CD4-positive, alpha-beta T cell treated with Interleukin-17A for 4 hours (primary cell): ENCODE data around the gene SLC9A2.

Source experiments
- DNase-seq: peaks from one replicate; pipeline ENCODE4 v3.0.0-alpha.2; 2020; ENCODE audit warnings: mixed read lengths

Gene SLC9A2

DNA sequence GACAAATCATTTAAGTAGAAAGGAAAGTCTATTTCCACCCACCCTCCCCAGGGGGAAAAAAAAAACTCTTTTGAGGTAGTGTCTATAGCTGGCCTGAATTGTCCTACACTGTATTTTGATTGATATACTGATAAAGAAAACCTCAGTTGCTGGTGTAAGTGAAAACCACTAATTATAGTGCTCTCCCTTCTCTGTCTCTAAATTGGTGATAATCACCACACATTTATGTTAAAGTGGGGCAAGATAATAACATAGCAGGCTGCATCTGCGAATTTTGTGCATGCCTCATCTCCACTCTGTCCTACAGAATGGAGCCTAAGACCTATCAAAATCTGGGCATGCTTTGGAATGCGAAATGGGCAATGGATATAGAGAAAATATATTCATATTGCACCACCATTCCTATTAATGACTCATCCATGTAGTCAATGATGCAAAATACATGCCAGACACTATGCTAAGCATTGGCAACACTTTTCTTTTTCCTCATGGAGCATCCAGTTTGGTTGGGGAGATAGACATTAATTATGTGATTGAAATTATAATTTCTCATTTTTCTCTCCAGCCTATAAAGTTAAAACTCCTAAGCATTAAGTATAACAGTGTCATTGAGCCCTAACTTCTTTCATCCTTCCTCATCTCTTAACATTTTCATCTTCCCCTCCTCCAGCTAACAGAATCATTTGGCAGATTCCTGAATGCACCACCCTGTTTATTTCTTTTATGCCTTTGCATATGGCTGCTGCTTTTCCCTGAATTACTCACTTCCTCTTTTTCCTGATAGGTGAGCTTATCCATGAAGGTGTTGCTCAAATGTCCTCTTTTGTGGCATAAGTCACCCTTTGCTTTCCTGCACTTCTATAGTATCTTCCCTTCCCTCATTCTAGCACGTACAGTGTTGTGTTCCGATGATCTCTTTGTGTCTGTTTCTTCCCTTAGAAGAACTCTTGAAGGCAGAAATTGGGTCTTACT is 58.2 kb downstream of the SLC9A2 start:
- no peak for DNase-seq

DNA sequence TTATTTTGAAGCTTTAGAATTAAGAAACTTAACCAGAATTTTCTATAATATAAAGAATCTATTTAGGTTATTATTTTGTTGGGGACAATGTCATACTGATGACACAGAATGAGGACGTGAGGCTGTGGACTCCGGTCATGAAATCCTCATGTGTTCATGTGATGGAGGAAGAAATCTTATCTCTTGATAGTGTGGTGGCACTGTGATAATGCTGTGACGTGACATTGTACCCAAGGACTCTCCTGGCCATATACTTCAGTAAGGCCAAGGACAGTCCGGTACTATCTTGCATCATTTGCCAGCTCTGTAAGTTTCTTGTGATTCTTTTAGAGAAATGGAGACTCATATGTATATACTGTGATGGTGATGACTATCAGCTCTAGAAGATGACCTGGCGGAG is 59.1 kb downstream of the SLC9A2 start:
- no peak for DNase-seq

DNA sequence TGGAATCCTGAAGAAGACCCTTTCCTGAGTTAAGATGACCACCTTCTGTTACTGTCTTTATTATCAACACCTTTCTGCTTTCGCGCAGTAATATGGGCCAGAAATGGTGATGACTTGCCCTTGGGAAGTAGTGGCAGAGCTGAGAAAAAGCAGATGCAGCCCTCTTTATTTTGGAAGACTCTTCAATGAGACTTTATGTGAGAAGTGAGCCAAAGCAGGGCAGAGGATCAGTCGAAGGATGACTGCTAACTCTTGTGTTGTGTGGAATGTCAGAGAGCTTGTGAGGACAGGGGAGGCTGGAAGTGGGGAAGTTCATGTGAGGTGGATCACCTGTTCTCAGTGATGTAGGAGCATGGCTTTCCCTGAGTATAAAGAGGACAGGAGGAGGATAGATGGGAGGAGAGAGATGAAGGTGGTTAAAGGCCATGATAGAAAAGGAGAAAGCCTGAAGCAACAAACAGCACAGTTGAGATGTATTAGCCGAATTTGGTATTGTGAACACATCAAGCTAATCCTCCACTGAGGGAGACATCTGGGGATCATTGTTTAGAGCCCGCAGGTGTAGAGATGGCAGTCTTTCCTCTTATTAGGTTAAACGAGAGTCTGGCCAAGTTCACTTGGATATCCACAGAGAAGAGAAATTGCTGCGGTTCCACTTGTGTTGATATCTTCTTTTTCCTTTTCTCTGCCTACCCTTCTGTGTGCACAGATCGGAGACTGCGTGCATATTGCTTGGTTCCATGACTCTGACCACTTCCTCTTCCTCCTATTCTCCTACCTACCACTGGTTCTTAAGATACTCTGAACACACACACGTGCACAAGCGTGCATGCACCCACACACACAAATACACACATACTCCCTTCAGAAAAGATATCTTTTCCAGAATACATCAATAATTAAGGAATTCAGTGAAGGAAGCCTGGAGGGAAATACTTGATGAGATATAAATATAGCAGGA is 67.4 kb downstream of the SLC9A2 start:
- DNase-seq = peak; percentile 5

DNA sequence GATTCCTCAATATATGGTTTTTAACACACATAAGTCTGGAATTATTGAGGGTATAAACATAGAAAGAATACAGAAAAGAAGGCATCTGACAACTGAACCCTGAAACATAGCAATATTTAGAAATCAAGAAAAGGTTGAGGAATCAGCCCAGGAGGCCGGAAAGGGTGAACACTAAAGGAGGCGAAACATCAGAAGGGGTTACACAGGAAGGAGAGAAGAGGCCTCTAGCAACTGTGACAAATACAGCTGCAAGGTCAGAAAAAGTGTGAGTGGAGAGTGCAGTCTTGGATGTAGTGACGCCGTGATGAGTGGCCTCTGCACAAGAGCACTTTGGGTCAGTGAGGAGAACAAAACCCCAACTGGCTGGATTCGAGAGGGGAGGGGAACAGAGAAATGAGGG is 70.7 kb downstream of the SLC9A2 start:
- no peak for DNase-seq

DNA sequence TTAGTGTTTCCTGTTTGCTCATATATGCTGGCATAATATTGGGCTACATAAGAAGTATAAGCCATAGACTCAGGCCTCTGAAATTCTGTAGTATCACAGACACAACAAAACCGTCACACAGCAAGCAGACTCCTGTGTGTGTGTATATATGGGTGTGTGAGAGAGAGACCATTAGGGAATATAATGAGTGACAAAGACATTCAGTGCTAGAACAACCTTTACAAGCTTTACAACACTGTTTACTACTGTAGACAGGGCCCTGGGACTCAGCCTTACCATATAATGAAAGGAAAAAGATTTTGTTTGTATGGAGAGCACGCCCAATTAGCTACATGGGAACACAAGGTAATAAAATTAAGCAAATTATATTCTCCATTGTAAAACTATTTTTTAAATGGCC is 77.1 kb downstream of the SLC9A2 start:
- DNase-seq = no peak

DNA sequence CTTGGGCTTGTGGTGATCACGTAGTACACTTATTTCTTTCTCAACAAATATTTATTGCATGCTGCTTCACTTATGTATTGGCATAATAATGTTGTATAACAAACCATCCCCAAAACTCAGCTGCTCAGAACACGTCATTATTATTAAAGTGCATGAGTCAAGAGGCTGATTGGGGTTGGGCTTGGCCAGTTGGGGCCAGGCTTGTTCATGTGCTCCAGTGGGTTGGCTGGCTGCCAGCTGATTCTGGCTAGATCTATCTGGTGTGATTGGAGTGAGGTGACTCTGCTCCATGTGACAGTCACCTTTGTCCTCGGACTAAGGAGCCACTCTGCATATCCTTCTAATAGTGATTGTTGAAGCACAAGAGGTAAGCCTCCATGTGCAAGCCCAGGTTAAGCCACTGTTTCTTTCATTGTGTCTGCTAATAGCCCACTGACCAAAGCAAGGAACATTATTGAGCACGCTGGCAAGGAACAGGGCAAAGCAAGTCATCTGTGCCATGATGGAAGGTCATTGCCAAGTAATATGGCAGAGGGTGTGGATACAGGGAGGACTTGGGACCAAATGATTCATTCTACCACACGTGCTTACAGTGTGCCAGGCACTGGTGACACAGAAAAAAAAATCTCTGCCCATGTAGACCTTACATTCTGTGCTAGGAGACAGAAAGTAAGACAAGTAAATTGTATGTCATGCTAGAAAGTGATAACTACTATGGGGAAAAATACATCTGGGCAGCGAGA is 79.2 kb downstream of the SLC9A2 start:
- DNase-seq = no peak

DNA sequence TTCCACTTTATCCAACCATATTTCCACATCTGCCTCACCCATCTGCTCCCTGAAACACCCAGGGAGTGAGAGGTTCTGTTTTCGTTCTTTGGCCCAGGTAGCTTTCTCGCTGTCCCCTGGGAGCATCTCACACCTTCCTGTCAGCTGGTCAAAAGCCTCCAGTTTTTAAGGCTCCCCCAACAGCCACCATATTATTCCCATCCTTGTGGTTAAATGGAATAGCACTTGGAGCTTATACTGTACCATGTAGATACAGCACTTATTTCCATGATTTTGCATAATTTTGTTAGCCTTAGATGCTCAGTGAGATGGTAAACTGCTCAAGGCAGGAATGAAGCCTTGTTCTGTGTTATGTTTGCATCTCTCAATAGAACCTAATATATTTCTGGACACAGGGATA is 84.0 kb downstream of the SLC9A2 start:
- DNase-seq = no peak

DNA sequence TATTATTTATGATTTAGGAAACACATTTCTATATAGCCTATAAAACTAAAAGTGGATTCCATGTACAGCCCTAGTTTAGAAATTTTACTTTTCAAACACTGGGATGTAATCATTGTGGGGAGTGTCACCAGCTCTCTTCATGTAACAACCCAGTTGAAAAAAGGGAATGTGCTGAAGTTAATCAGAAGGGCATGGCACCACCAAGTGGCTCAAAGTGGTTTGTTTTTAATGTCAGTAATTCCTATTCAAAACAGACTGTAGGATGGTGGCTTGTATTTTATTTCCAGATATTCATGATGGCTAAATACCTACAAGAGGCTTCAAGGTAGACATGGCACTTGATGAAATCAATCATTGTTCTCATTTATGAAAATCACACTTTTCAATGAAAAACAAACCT is 84.4 kb downstream of the SLC9A2 start:
- DNase-seq = peak; percentile 9

DNA sequence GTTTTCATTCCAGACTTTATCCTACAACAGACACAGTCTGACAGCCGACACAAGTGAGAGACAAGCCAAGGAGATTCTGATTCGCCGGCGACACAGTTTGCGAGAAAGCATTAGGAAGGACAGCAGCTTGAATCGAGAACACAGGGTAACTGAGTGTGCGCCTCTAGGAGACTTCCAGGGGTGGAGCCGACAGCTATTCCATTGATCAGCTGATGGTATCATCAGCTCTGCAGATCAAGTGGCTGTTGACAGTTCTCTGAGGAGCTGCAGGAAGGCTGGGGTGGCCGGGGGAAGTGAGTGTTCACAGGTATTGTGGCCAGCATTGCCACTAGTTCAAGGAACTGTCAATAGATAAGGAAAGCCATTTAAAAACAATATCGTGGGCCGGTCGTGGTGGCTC is 85.2 kb downstream of the SLC9A2 start:
- DNase-seq = no peak

DNA sequence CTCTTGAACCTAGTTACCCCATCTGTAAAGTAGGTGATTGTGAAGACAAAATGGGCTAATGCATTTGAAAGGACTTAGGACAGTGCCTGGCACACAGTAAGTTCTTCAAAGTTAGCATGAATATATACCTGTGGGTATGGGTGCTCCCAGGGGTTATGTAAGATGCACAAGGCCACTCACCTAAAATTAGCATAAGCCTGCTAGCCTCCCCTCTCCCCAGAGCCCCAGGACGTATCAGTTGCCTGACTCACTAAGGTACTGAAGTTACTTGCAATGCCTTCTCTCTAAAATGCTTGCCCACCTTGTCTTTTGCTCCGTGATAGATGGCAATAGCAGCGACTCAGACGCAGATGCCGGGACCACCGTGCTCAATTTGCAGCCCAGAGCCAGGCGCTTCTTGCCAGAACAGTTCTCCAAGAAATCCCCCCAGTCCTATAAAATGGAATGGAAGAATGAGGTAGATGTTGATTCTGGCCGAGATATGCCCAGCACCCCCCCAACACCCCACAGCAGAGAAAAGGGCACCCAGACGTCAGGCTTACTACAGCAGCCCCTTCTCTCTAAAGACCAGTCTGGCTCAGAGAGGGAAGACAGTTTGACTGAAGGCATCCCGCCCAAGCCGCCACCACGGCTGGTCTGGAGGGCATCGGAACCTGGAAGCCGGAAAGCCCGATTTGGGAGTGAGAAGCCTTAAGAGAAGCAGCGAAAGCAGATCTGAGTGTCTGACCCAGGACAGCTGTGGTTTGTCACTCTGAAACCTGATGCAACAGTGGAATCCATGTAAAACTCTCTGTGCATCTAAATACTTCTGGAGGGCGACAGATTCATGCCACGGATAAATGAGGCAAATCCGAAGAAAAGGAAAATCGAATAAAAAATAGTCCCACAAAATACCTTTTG is 88.7 kb downstream of the SLC9A2 start:
- no peak for DNase-seq

DNA sequence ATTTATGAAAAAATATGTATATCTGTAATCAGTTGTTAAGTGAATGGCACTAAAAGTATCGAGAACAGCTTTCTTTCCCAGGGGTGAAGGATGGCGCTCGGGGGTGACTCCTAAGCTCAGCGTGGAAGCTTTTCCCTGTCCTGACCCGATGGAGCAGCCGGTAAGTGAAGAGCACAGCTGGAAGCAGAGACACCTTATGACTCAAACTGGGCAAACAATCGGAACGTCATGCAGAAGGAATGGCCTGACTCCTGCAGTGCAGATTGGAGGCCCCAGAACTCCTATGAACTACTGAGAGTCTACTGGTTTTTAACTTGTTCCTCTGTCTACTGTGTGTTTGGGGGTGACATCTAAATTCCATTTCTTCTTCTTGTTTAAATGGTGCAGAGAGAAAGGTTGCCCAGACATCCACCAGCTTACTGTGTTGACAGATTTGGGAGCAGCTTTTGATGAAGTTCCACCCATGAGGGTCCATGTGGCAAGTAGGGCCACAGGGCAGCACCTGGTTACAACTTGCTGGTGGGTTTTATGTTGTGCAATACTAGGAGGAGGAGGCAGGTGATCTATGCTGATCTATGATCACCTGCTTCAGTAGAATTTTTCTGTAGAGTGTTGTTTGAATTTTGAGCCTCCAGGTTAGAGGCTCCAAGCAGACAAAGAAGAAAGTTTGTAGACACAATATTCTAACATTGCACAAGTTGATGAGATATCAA is 89.7 kb downstream of the SLC9A2 start:
- DNase-seq = no peak

DNA sequence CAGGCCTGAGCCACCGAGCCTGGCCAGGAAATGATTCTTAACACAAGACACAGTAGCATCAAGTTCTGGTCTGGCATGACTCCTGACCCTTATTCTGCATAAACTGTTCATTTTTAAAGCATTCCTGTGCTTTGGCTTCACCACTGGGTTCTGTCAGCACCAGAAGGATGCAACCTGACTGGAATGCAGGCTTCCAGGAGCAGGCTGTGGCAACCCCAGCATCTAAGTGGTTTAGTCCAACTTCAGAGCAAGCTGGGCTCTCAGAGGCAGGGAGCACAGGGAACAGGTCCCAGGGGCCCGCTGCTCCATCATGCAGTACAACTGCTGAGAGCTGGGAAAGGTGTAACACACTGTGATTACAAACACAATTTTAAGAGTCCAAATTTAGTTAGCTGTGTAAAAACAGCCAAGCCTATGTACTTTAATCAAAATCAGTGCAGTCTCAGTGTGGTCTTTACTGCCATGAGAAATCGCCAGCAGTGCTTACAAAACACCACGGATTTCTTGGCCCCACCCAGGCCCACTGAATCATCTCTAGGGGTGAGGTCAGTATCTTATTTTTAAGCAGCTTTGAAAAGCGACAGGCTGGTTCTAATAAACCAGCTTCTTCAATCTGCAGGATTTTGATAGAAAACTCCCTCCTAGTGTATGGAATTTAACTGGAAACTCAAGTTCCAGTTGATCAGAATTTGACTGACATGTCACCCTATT is 98.1 kb downstream of the SLC9A2 start:
- DNase-seq = no peak

DNA sequence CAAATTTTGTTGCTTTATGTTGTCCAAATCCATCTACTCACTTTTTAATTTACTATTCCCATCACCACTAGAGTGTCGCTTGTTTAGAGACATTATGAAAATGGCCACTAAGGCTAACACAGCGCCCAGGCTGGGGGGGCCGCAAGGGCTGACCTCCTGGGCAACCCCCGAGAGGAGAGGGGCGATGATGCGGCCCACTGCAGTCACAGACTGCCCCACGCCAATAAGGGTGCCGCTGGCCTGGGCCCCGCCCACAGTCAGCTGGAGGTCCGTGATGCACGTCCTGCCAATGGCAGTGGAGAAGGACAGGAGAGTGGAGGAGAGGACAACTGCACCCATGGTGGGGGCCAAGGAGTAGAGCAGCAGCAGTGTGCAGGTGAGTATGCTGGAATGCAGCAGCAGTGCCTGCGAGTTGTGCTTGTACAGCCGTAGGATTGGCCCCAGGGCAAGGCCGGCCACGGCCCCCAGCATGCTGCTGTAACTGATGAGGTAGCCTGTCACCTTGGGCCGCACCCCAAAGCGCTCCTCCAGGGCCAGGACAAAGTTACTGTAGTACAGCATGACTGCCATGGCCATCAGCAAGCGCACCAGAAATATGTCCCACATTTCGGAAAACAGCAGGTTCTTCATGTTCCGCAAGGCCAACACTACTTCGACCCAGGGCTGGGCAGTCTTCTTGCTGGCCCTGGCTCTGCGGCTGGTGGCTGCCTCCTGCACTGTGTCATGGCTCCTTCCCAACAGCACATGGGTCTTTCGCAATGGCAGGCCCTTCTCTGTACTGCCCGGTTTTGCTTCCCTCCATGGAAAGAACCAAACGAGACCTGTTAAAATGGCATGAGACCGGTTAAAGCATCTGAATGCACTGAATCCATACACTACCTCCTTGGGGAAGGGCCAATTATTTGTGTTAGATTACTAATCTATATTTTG is 99.3 kb downstream of the SLC9A2 start:
- DNase-seq = no peak

DNA sequence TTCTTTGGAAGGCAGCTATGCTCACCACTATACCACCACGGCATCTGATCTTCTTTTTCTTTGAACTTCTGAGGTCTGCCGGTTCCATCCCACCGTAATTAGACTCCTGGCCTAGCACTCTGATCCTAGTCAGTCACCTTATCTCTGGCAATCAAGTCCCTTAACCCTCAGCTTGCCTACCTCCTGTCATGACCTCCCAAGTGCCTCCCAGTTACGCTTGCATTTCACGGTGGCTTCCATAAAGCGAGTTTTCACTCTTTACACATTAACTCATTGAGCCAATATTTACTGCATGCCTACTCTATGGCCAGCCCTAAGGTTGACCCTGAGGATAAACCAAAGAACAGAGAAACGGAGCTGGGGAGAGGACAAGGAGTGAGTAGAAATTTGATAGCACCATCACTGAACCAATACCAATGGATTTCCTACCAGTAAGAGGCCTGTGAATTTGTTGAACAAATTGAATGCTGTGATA is 104.7 kb downstream of the SLC9A2 start:
- DNase-seq = no peak

DNA sequence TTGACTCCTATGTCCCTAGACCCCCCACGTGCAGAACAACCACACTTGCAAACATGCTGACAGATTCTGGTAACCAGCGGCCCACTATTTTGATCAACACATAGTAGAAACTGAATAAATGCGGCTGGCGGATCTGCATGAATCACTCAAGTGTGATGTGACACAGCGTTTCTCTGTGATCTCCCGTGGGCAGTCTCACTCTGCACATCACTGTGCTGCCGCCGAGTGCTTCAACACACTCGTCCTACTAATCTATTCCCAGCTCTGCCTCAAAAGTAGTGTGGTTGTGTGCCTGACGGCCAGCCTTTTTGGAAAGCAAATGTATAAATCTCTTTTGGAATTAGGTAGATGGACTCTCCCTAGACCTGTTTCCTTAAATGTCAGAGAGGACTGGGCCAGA is 105.2 kb downstream of the SLC9A2 start:
- DNase-seq = no peak

DNA sequence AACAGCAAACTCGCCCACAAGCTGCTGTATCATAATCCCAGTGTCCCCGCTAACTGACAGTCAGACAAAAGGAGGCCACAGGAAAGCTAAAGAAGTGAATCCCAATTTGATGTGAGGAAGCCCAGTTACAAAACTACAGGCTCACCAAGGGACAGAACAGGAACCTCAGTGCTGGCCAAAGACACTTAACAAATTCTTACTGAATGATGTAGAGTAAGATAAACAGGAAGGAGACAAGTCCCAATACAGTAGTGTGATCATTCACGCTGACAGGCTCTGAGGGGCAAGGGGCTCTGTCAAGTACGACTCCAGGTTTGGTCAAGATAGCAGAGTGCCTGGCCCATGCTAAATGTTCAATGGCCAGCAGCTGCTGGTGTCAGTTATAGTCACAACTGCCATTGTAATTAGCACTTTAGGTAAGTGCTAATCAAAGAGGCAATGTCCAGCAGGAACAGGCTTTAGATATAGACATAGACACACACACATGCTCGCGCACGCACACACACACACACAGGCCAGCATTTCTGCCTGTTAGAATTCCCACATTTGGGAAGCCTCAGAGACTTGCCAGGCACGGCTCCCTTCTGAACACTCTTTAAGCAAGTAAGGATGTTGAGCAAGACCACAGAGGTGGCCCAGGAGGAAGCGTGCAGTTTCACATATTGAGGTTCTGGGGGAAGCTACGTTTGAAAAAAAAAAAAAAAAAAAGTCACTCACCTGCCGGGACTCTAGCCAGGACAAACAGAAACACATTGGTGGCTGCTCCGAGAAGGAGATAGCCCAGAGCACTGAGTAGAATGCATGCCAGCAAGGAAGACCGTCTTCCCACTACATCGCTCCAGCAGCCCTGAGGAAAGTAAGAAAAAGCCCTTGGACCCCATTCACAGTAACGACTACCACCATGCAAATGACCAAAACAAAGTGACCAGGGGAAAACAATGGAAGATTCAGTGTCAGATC is 107.1 kb downstream of the SLC9A2 start:
- DNase-seq = no peak

DNA sequence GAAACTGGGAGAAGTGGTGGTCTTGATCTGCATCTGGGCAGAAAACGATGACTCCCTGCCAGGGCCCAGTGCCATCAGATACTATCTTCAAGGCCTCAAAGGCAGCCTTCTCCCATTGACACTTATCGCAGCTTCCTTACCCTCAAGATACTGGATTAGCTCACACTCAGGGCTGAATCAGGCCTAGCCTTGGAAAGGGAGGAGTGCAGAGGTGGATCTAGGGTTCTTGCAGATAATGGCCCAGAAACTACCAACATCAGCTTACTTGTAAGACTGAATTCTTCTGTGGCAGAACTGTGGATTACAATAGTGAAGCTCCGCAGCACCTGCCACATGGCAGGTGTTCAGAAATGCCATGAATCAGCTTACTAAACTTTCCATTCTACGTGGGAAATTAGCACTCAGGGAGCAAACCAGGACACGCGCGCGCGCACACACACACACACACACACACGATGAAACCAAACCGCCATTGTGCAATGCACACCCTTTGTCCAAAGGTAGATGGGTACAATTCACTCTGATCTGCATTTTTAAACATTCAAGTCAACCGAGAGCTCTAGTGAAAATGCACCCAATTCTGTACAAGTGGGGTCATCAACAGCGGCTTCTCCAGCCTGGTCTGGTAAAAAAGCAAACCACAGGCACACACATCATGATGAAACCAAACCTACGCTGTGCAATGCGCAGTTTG is 116.2 kb downstream of the SLC9A2 start:
- peak; percentile 8 for DNase-seq

DNA sequence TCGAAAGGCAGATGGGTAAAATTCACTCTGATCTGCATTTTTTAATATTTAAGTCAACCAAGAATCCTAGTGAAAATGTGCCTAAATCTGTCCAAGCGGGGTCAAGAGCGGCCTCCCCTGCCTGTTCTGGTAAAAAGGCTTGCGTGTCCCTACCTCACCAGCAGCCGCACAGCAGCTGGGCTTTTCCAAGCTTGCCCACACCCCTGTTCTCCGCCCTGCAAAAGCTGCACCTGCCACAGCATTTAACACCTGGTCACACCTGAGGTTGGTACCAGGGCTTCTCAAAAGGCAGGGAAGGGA is 116.7 kb downstream of the SLC9A2 start:
- no peak for DNase-seq
